Activated CD4-positive, alpha-beta T cell treated with anti-CD3 and anti-CD28 coated beads, Interleukin-2, amount 10 ng/mL, durations not matched to agents 24 days and 14 days (primary cell): ENCODE data around the gene SLC19A1. TPM values are rescaled to one million over a fixed set of nuclear protein-coding genes. Genes with fewer than 3 reads are reported as not detected.

Experiments
- DNase-seq: peaks from one replicate; pipeline ENCODE4 v3.0.0; 2022
- H3K27ac Mint-ChIP-seq: one replicate; pipeline ENCODE4 v1.8.0; 2022; ENCODE audit warnings: mild to moderate bottlenecking, mixed read lengths
- H3K27me3 Mint-ChIP-seq: one replicate; pipeline ENCODE4 v1.8.0; 2022; ENCODE audit warnings: mixed read lengths
- H3K36me3 Mint-ChIP-seq: one replicate; pipeline ENCODE4 v1.8.0; 2022; ENCODE audit warnings: low read depth, mild to moderate bottlenecking, mixed read lengths
- H3K4me1 Mint-ChIP-seq: one replicate; pipeline ENCODE4 v1.8.0; 2021; ENCODE audit warnings: mixed read lengths
- H3K4me3 Mint-ChIP-seq: one replicate; pipeline ENCODE4 v1.8.0; 2022; ENCODE audit warnings: mild to moderate bottlenecking, moderate library complexity, mixed read lengths
- H3K9me3 Mint-ChIP-seq: one replicate; pipeline ENCODE4 v1.8.0; 2021; ENCODE audit warnings: mixed read lengths
- intact Hi-C: fragments of 100-400 bp; cut with micrococcal nuclease; formaldehyde crosslinking; loops from one replicate; pipeline ENCODE4 v1.15.1; 2023
- total RNA-seq: library from RNA; stranded (reverse); gene quantifications from 2 replicates; pipeline ENCODE4 v1.2.3, GENCODE V29; 2022

The SLC19A1 gene
- total RNA-seq, 1 donor from 2014 or later, result 100 TPM

GRCh38 chr21:45494135-45494850 is 47.9 kb downstream of the SLC19A1 start:
- no peaks in the 10 kb centered on the region for H3K36me3 Mint-ChIP-seq
- H3K9me3 Mint-ChIP-seq, result peaks cover 4% of the 10 kb centered on the region
- H3K27me3 Mint-ChIP-seq, result no peaks in the 10 kb centered on the region
- intact Hi-C loops, result no loop called here
- no peak overlapping the region for H3K4me3 Mint-ChIP-seq
- DNase-seq, result no peak
- no peaks in the 10 kb centered on the region for H3K4me1 Mint-ChIP-seq
- no peak overlapping the region for H3K27ac Mint-ChIP-seq

GRCh38 chr21:45493401-45494001 is 48.7 kb downstream of the SLC19A1 start:
- Mint-ChIP-seq H3K27ac (no peak overlapping the region), H3K9me3 (no peaks in the 10 kb centered on the region), H3K4me3 (no peak overlapping the region), H3K4me1 (no peaks in the 10 kb centered on the region), H3K36me3 (no peaks in the 10 kb centered on the region), H3K27me3 (no peaks in the 10 kb centered on the region)
- intact Hi-C loops, result no loop called here
- DNase-seq, result no peak

- Mint-ChIP-seq H3K36me3 (no peaks in the 10 kb centered on the region), H3K9me3 (no peaks in the 10 kb centered on the region), H3K4me1 (no peaks in the 10 kb centered on the region), H3K27me3 (no peaks in the 10 kb centered on the region), H3K4me3 (no peak overlapping the region), H3K27ac (no peak overlapping the region)
- intact Hi-C loops, result no loop called here
- no peak for DNase-seq
These were observed 49.5 kb downstream of the SLC19A1 start for GRCh38 chr21:45492765-45493164.

GRCh38 chr21:45491623-45492022 is 50.6 kb downstream of the SLC19A1 start:
- Mint-ChIP-seq H3K27ac (no peak overlapping the region), H3K36me3 (no peaks in the 10 kb centered on the region), H3K9me3 (no peaks in the 10 kb centered on the region), H3K27me3 (no peaks in the 10 kb centered on the region), H3K4me1 (no peaks in the 10 kb centered on the region), H3K4me3 (no peak overlapping the region)
- no peak for DNase-seq
- intact Hi-C loops, result no loop called here

GRCh38 chr21:45491056-45491455 is 51.2 kb downstream of the SLC19A1 start:
- Mint-ChIP-seq H3K4me1 (no peaks in the 10 kb centered on the region), H3K4me3 (no peak overlapping the region), H3K27ac (no peak overlapping the region), H3K27me3 (no peaks in the 10 kb centered on the region), H3K9me3 (no peaks in the 10 kb centered on the region), H3K36me3 (no peaks in the 10 kb centered on the region)
- DNase-seq, result no peak
- intact Hi-C loops, result no loop called here

- H3K9me3 Mint-ChIP-seq, result no peaks in the 10 kb centered on the region
- DNase-seq, result no peak
- H3K27me3 Mint-ChIP-seq, result no peaks in the 10 kb centered on the region
- H3K27ac Mint-ChIP-seq, result no peak overlapping the region
- no peaks in the 10 kb centered on the region for H3K4me1 Mint-ChIP-seq
- intact Hi-C loops, result no loop called here
- no peaks in the 10 kb centered on the region for H3K36me3 Mint-ChIP-seq
- H3K4me3 Mint-ChIP-seq, result no peak overlapping the region
These were observed 52.0 kb downstream of the SLC19A1 start for GRCh38 chr21:45490049-45490731.

- no peak overlapping the region for H3K4me3 Mint-ChIP-seq
- H3K9me3 Mint-ChIP-seq, result no peaks in the 10 kb centered on the region
- H3K27me3 Mint-ChIP-seq, result no peaks in the 10 kb centered on the region
These were observed 52.6 kb downstream of the SLC19A1 start for GRCh38 chr21:45489722-45489982.

GRCh38 chr21:45488931-45489721 is 53.1 kb downstream of the SLC19A1 start:
- Mint-ChIP-seq H3K4me3 (no peak overlapping the region), H3K4me1 (peaks cover 2% of the 10 kb centered on the region), H3K36me3 (no peaks in the 10 kb centered on the region), H3K27me3 (no peaks in the 10 kb centered on the region), H3K9me3 (no peaks in the 10 kb centered on the region), H3K27ac (no peak overlapping the region)
- DNase-seq, result no peak
- intact Hi-C loops, result no loop called here

More at GRCh38 chr21:45489722-45489982, 52.6 kb downstream of the SLC19A1 start:
- intact Hi-C loops, result no loop called here
- Mint-ChIP-seq H3K27ac (no peak overlapping the region), H3K36me3 (no peaks in the 10 kb centered on the region), H3K4me1 (no peaks in the 10 kb centered on the region)
- DNase-seq, result no peak

GRCh38 chr21:45487891-45488600 is 54.2 kb downstream of the SLC19A1 start:
- no peak for DNase-seq
- Mint-ChIP-seq H3K4me3 (no peak overlapping the region), H3K27ac (no peak overlapping the region), H3K27me3 (no peaks in the 10 kb centered on the region), H3K9me3 (no peaks in the 10 kb centered on the region), H3K36me3 (no peaks in the 10 kb centered on the region), H3K4me1 (peaks cover 8% of the 10 kb centered on the region)
- intact Hi-C loops, result no loop called here

GRCh38 chr21:45487161-45487806 is 55.0 kb downstream of the SLC19A1 start:
- DNase-seq, result no peak
- no peak overlapping the region for H3K27ac Mint-ChIP-seq
- intact Hi-C loops, result no loop called here

GRCh38 chr21:45486443-45487160 is 55.6 kb downstream of the SLC19A1 start:
- Mint-ChIP-seq H3K27ac (no peak overlapping the region), H3K36me3 (no peaks in the 10 kb centered on the region), H3K4me1 (peaks cover 11% of the 10 kb centered on the region), H3K9me3 (no peaks in the 10 kb centered on the region), H3K27me3 (no peaks in the 10 kb centered on the region), H3K4me3 (no peak overlapping the region)
- intact Hi-C loops, result no loop called here
- no peak for DNase-seq

More at GRCh38 chr21:45487161-45487806, 55.0 kb downstream of the SLC19A1 start:
- H3K4me1 Mint-ChIP-seq, result peaks cover 11% of the 10 kb centered on the region
- H3K9me3 Mint-ChIP-seq, result no peaks in the 10 kb centered on the region
- no peaks in the 10 kb centered on the region for H3K27me3 Mint-ChIP-seq
- H3K4me3 Mint-ChIP-seq, result no peak overlapping the region
- no peaks in the 10 kb centered on the region for H3K36me3 Mint-ChIP-seq

- no peaks in the 10 kb centered on the region for H3K36me3 Mint-ChIP-seq
- intact Hi-C loops, result no loop called here
- H3K4me3 Mint-ChIP-seq, result no peak overlapping the region
- no peaks in the 10 kb centered on the region for H3K9me3 Mint-ChIP-seq
- no peak for DNase-seq
- no peak overlapping the region for H3K27ac Mint-ChIP-seq
- no peaks in the 10 kb centered on the region for H3K27me3 Mint-ChIP-seq
- H3K4me1 Mint-ChIP-seq, result peaks cover 11% of the 10 kb centered on the region
These were observed 56.4 kb downstream of the SLC19A1 start for GRCh38 chr21:45485686-45486442.
